ENCODE measurements around the gene RHOG. TPM values are rescaled to one million over a fixed set of nuclear protein-coding genes. Genes with fewer than 3 reads are reported as not detected.
A peak's percentile ranks its signal among the peaks of the same experiment; 100 is the strongest.

The RHOG gene
- total RNA-seq, 1 experiment from 2014 or later = 26.4 TPM

- Mint-ChIP-seq H3K36me3 (ENCODE audit: insufficient read depth in 1 of 3, low read depth in 3 of 3) (peaks cover 35 to 65% (median 58%) of the 10 kb centered on the region in 3 experiments), H3K27me3 (ENCODE audit: low read depth) (no peaks in the 10 kb centered on the region), H3K4me1 (peaks cover 44 to 45% of the 10 kb centered on the region in 2 experiments), H3K4me3 (peak overlapping the region; percentile 44 to 66; a peak in 4 of 5 replicates), H3K27ac (peak overlapping the region; percentile 83 to 99 (median 94)), H3K9me3 (no peaks in the 10 kb centered on the region)
- no peak overlapping the region for H3T11ph ChIP-seq (ENCODE audit: low read length)
- H4K20me1 ChIP-seq (ENCODE audit: control insufficient read depth, insufficient read depth, insufficient read length) = peaks cover 3% of the 10 kb centered on the region
- no peak overlapping the region for H2AFZ ChIP-seq (ENCODE audit: low read length)
- H3K23ac ChIP-seq (ENCODE audit: insufficient read length, low read depth, low read length) = no peak overlapping the region
- no peak overlapping the region for H3K9ac ChIP-seq (ENCODE audit: extremely low read depth, insufficient read length, low read length)
- H3K79me2 ChIP-seq (ENCODE audit: insufficient read depth, low read length) = no peaks in the 10 kb centered on the region
- no peaks in the 10 kb centered on the region for H3K23me2 ChIP-seq (ENCODE audit: insufficient read length, low read depth, low read length, poor library complexity, severe bottlenecking)
- no peak overlapping the region for H3K4ac ChIP-seq (ENCODE audit: low read depth, low read length)
- TF ChIP-seq CTCF (conservative IDR thresholded peaks at IDR 0.05) = no peak
- H3K56ac ChIP-seq (ENCODE audit: insufficient read length, low read depth, low read length) = no peak overlapping the region
- no peak overlapping the region for H2BK20ac ChIP-seq (ENCODE audit: low read depth, low read length, poor library complexity, severe bottlenecking)
- H2BK12ac ChIP-seq (ENCODE audit: insufficient read length, low read depth, low read length) = no peak overlapping the region
- no peak for DNase-seq
- H3K18ac ChIP-seq (ENCODE audit: insufficient read length, low read depth, low read length) = no peak overlapping the region
- no peaks in the 10 kb centered on the region for H3K9me3 ChIP-seq (ENCODE audit: control insufficient read depth, low read depth, low read length)
- no peak overlapping the region for H3K27ac ChIP-seq (ENCODE audit: insufficient read length, low read depth, low read length)
- H4K91ac ChIP-seq (ENCODE audit: insufficient read length, low read depth, low read length) = no peak overlapping the region
- no peak overlapping the region for H2BK15ac ChIP-seq (ENCODE audit: low read depth, low read length)
- H2BK5ac ChIP-seq (ENCODE audit: insufficient read length, low read length) = no peak overlapping the region
- H3K79me1 ChIP-seq (ENCODE audit: insufficient read depth, low read depth, low read length, poor library complexity, severe bottlenecking) = no peaks in the 10 kb centered on the region
- WGBS (ENCODE audit: extremely low coverage, insufficient read length, low lambda C conversion rate) = no CpG with 5 or more reads among the region's 3 CpGs
- no peaks in the 10 kb centered on the region for H3K27me3 ChIP-seq (ENCODE audit: insufficient read depth, low read length)
- no peak overlapping the region for H2BK120ac ChIP-seq (ENCODE audit: low read depth, low read length, poor library complexity, severe bottlenecking)
- no peak overlapping the region for H3K4me2 ChIP-seq (ENCODE audit: insufficient read depth, insufficient read length, low read length)
- H3K14ac ChIP-seq (ENCODE audit: insufficient read depth, low read length) = no peak overlapping the region
- no peak overlapping the region for H2AK5ac ChIP-seq (ENCODE audit: insufficient read length, low read length)
- no peak overlapping the region for H4K5ac ChIP-seq (ENCODE audit: insufficient read length, low read depth, low read length)
- H3K4me1 ChIP-seq (ENCODE audit: insufficient read depth, low read length) = peaks cover 13% of the 10 kb centered on the region; the same call in 1 of the 2 replicates
- no peak overlapping the region for H4K8ac ChIP-seq (replicated peaks; ENCODE audit: insufficient read length, low read depth, low read length)
Observed at GRCh38 chr11:3826721-3827120, 14.0 kb downstream of the RHOG start.

All from H9 (cell line).